ENCODE results near the gene CPEB1. TPM values are rescaled to one million over a fixed set of nuclear protein-coding genes. Genes with fewer than 3 reads are reported as not detected.
"Not testable (repeated sequence)": the region's sequence is repeated elsewhere in the genome, so short reads cannot be mapped to it uniquely, and the experiment has no call there.

CPEB1 gene
- total RNA-seq, 1 donor, result 3.9 TPM

DNA sequence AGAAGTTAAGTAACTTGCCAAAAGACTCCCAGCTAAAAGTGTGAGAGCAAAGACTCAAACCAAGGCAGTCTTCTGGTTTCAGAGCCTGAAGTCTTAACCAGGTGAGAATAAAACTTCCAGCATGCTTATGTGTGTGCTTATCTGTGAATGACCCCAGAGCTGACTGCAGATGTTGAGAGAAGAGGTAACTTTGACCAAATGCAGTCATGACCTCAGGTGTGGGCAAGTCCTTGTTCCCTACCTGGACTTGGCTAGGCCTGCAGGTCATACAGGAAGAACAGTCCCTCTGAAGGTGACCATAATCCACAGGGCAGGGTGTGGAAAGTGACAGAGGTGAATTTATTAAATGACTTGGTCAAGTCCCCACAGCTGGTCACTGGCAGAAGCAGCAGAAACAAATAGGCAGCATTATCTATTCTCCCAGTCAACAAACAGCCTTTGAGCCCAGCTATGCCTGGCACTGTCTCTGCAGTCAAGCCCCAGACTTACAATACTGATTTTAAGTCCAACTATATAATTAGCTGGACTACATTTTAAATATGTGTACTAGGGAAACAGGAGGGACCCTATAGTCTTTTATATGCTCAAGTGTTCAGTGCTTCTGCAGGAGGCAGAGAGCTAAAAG is 3.0 kb upstream of the CPEB1 start:
- H3K4me3 ChIP-seq (ENCODE audit: low read depth, low read length), result no peak overlapping the region
- DNase-seq (ENCODE audit: low read depth), result no peak
- TF ChIP-seq, protein P1, sequence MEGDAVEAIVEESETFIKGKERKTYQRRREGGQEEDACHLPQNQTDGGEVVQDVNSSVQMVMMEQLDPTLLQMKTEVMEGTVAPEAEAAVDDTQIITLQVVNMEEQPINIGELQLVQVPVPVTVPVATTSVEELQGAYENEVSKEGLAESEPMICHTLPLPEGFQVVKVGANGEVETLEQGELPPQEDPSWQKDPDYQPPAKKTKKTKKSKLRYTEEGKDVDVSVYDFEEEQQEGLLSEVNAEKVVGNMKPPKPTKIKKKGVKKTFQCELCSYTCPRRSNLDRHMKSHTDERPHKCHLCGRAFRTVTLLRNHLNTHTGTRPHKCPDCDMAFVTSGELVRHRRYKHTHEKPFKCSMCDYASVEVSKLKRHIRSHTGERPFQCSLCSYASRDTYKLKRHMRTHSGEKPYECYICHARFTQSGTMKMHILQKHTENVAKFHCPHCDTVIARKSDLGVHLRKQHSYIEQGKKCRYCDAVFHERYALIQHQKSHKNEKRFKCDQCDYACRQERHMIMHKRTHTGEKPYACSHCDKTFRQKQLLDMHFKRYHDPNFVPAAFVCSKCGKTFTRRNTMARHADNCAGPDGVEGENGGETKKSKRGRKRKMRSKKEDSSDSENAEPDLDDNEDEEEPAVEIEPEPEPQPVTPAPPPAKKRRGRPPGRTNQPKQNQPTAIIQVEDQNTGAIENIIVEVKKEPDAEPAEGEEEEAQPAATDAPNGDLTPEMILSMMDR (IDR thresholded peaks at IDR 0.05; ENCODE audit: insufficient read depth, low read depth, low read length), result no peak

DNA sequence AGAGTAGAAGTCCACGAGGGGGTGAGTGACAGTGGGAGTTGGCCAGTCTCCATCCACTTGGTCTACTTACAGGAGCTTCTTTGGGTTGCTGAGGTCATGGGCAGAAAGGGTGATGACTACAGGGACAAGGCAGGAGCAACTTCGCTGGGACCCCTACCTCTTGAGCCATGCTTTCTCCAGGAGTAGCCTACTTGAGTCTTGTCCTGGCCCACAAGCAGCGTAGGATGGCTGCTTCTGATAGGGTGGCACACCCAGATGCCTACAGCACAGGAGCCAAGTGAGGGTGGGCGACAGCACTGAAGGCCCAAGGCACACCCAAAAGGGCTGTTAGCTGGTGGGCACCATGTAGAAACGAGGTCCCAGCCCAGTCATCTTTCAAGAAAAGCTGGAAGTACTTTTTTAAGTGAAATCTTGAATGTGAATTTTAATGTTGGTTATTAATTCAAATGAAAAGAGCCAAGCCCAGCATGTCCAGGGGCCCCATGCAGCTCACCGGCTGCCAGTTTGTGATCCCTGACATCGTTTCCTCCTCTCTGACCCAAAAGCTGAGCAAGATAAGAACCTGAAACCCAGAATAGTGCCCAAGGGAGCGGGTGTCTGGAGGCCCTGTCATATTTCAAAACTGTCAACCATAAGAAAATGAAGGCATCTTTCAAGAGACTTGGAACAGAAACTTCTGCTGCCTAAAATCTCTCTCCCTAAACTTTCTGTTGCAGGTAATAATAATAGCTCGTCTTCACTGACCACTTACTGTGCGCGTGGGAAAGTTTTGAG is 2.2 kb upstream of the CPEB1 start:
- no peak for DNase-seq (ENCODE audit: low read depth)
- no peak overlapping the region for H3K4me3 ChIP-seq (ENCODE audit: low read depth, low read length)
- TF ChIP-seq, protein P1 (IDR thresholded peaks at IDR 0.05; ENCODE audit: insufficient read depth, low read depth, low read length), result no peak

DNA sequence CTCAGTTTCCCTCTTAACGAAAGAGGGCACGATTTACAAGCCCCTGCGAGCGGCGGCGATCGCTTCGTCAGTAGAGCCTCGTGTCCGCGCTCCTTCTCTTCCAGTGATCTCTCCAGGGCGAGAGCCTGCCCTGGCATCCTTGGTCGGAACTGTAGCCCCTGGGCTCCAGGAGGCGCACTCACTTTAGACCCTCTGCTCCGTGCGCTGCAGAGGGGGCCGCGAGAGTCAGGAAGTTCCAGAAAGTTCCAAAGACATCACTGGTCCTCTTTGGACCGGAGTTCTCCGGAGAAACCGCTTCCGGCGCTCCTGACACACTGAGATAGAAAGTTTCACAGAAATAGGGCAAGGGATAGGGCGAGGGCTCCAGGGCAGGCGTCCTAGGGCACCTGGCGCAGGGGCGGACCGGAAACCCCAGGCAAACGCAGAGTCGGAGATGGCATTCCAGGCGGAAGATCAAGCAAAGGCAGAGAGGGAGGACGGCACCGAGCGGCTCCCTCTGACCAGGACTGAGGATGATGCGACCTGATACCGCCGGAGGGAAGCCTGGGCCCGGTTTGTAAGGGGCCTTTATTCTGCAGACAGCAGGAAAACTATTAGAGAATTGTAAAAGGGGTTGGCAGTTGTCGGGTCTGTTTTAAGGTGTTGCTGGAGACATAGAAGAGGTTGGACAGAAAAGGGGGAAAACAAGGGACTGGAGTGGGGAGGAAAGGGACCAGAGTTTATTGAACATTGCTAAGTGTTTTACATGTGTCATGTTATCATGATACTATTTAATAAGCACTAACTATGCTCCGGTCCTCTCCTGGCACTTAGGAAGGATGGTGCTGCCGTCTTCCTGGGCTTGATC is 1.3 kb upstream of the CPEB1 start:
- no peak for DNase-seq (ENCODE audit: low read depth)

DNA sequence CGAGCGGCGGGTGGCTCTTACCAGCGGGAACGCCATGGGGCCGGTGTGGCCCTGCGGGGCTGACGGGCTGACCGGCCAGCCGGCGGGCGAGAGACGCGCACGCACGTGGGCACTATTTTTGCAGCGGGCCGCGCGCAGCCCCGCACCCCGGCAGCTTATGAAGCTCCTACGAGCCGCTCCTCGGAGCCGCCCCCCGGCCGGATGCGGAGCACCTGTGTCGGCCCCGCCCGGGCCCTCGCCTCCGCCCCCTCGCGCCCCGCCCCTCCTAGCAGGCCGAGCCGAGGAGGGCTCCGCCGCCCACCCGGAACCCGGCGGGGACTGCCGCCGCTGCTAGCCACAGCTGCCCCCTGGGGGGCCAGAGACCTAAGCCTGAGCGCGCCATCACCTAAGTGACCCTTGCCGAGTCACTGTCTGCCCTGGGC is 683 bp upstream of the CPEB1 start:
- peak overlapping the region; percentile 47 for H3K4me3 ChIP-seq (ENCODE audit: low read depth, low read length)
- TF ChIP-seq, protein P1 (IDR thresholded peaks at IDR 0.05; ENCODE audit: insufficient read depth, low read depth, low read length), result no peak
- no peak for DNase-seq (ENCODE audit: low read depth)

More for the DNA sequence above, 1.3 kb upstream of the CPEB1 start:
- TF ChIP-seq, protein P1 (IDR thresholded peaks at IDR 0.05; ENCODE audit: insufficient read depth, low read depth, low read length), result no peak
- H3K4me3 ChIP-seq (ENCODE audit: low read depth, low read length), result no peak overlapping the region

DNA sequence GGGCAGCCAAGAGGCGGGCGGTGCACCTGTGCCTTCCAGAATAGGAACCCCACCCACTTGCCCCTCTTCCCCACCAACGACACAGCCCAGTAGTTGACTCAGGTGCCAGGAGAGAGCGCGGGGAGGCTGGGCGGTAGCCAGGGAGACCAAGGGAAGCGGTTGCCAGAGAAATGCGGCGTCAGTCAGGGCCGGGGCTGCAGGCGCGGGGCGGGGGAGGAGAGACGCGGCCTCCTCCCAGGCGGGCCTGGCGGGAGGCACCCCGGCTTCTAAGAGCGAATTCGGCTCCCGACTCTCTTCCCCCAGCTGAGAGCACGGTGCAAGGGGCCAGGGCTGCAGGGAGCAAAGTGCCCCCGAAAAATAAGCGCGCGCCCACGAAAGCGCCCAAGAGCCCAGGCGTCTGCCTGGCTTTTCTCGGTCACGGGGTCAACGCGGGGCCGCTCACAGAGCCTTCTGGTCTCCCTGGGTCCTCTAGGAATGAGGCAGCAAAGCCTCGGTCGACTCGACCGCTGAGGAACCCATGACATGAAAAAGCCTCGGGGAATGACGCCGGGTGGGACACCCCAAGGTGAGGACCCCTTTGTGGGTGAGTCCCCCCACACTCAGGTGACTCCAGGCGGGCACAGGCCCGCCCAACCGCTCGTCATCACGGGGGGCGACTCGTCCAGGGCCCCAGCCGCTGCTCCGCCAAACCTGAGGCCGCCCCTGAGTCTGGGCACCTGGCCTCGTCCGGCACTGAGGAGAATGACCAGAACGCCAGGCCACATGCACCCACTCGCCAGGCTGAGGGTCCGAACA is 716 bp downstream of the CPEB1 start:
- no peak for DNase-seq (ENCODE audit: low read depth)
- TF ChIP-seq, protein P1 (IDR thresholded peaks at IDR 0.05; ENCODE audit: insufficient read depth, low read depth, low read length), result no peak
- no peak overlapping the region for H3K4me3 ChIP-seq (ENCODE audit: low read depth, low read length)

DNA sequence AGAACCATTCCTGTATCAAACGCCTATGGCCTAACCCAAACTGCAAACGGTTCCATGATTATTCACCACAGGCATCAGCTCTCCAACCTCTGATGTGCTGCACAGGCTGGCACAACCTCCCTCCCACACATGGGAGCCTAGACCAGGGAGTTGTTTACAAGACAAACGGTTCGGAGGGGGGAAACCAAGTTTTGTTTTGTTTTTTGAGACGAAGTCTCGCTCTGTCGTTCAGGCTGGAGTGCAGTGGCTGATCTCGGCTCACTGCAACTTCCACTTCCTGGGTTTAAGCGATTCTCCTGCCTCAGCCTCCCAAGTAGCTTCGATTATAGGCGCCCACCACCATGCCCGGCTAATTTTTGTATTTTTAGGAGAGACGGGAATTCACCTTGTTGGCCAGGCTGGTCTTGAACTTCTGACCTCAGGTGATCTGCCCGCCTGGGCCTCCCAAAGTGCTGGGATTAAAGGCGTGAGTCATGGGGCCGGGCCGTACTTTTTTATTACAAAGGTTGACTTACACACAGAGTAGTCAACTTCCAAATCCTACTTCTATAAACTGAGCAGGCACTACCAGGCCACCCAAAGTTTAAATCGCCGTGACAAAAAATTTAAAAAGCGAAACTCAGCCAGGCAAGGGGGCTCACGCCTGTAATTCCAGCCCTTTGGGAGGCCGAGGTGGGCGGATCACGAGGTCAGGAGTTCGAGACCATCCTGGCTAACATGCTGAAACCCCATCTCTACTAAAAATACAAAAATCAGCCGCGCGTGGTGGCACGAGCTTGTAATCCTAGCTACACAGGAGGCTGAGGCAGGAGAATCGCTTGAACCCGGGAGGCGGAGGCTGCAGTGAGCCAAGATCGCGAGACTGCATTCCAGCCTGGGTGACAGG is 2.0 kb downstream of the CPEB1 start:
- not testable (repeated sequence) for DNase-seq (ENCODE audit: low read depth); H3K4me3 ChIP-seq (ENCODE audit: low read depth, low read length)
